ENCODE data around the gene STMN3.

GRCh38 chr20:63620991-63621390, 32.2 kb downstream of the STMN3 start:
- TF ChIP-seq POLR2A (IDR thresholded peaks at IDR 0.05), result no peak
- TF ChIP-seq CTCF (IDR thresholded peaks at IDR 0.05), result no peak
